Caco-2 (cell line): ENCODE measurements around the gene RAF1. TPM values are rescaled to one million over a fixed set of nuclear protein-coding genes. Genes with fewer than 3 reads are reported as not detected.
A peak's percentile ranks its signal among the peaks of the same experiment; 100 is the strongest.

ENCODE experiments used
- BruUV-seq: library from RNA; stranded (reverse); fragments of 400-500 nt; replicated peaks from 2 replicates; lab custom pipeline; 2021; lab: Mats Ljungman, UMichigan
- CTCF ChIA-PET: fragments of 300-600 bp; sonication (Branson Sonifier 250); formaldehyde crosslinking; loops from one replicate; lab custom pipeline; 2022; ENCODE audit warnings: antibody characterized with exemption; lab: Charles Lee
- POLR2A ChIA-PET: fragments of 300-600 bp; sonication (Branson Sonifier 250); formaldehyde crosslinking; loops from one replicate; lab custom pipeline; 2022; ENCODE audit warnings: antibody characterized with exemption; lab: Charles Lee
- DNase-seq, 2 experiments: peaks; one replicate each; pipeline versions ENCODE4 v3.0.0 to v3.0.0-alpha.2; 2020 to 2022
- H3K27me3 ChIP-seq: replicated peaks from 2 replicates; pipeline ENCODE4 v1.6.0; 2011; ENCODE audit warnings: low read length; ENCODE audit not compliant: control insufficient read depth, insufficient read depth
- H3K36me3 ChIP-seq: 2 replicates; pipeline ENCODE4 v1.5.1; 2011; ENCODE audit warnings: low read length; ENCODE audit not compliant: control insufficient read depth, insufficient read depth
- H3K4me1 ChIP-seq: fragments of 250-450 bp; sonication (Bioruptor Pico); 2 replicates; pipeline ENCODE4 v1.5.1; 2020; ENCODE audit warnings: mild to moderate bottlenecking
- H3K4me3 ChIP-seq: 2 replicates; pipeline ENCODE4 v1.5.1; 2011; ENCODE audit warnings: low read depth, mild to moderate bottlenecking, control low read depth, low read length
- H3K9me3 ChIP-seq: fragments of 250-450 bp; sonication (Bioruptor Pico); 2 replicates; pipeline ENCODE4 v1.5.1; 2020; ENCODE audit warnings: mild to moderate bottlenecking, moderate library complexity
- H3K27ac Mint-ChIP-seq: one replicate; pipeline ENCODE4 v1.8.0; 2022; ENCODE audit warnings: mixed read lengths; ENCODE audit not compliant: unreplicated experiment
- H3K27me3 Mint-ChIP-seq: one replicate; pipeline ENCODE4 v1.8.0; 2022; ENCODE audit warnings: mixed read lengths; ENCODE audit not compliant: insufficient read depth, unreplicated experiment
- H3K36me3 Mint-ChIP-seq: one replicate; pipeline ENCODE4 v1.8.0; 2022; ENCODE audit warnings: mild to moderate bottlenecking, mixed read lengths; ENCODE audit not compliant: insufficient read depth, unreplicated experiment
- H3K4me1 Mint-ChIP-seq: one replicate; pipeline ENCODE4 v1.8.0; 2022; ENCODE audit warnings: low read depth, mixed read lengths; ENCODE audit not compliant: unreplicated experiment
- H3K4me3 Mint-ChIP-seq: one replicate; pipeline ENCODE4 v1.8.0; 2022; ENCODE audit warnings: mild to moderate bottlenecking, moderate library complexity, mixed read lengths; ENCODE audit not compliant: unreplicated experiment
- H3K9me3 Mint-ChIP-seq: one replicate; pipeline ENCODE4 v1.8.0; 2022; ENCODE audit warnings: mixed read lengths; ENCODE audit not compliant: unreplicated experiment
- CTCF ChIP-seq, 2 experiments: fragments of 200-600 bp in 1 of 2; IDR thresholded peaks; 1 replicate in 1 of 2; 2 replicates in 1 of 2; pipeline versions ENCODE4 v1.5.1 to v1.8.0; 2011 to 2022; ENCODE audit warnings: antibody characterized with exemption in 1 of 2, control low read depth in 1 of 2, inconsistent platforms in 1 of 2, low read depth in 1 of 2, low read length in 1 of 2, mild to moderate bottlenecking in 1 of 2, moderate library complexity in 1 of 2; ENCODE audit not compliant: insufficient read depth in 1 of 2, severe bottlenecking in 1 of 2, unreplicated experiment in 1 of 2
- intact Hi-C: fragments of 100-400 bp; cut with micrococcal nuclease; formaldehyde crosslinking; loops from one replicate; pipeline ENCODE4 v1.10.0; 2022; ENCODE audit not compliant: unreplicated experiment
- total RNA-seq: library from RNA; stranded (reverse); gene quantifications from 2 replicates; pipeline ENCODE4 v1.2.3, GENCODE V29; 2022

Gene RAF1
- total RNA-seq, 1 experiment from 2014 or later: 93.6 TPM

DNA sequence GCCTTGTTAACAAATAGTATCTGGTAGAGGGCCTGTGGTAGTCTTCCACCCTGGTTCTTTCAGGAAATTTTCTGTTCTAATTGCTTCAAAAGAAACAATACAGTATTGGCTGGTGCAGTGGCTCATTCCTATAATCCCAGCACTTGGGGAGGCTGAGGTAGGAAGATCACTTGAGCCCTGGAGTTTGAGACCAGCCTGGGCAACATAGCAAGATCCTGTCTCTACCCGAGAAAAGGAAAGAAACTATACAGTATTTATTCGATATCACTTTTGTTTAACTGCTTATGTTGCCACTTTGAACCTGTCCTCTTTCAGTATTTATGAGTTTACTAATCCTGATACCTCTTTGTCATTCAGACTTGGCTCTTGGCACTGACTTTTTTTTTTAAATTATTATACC, 102.5 kb downstream of the RAF1 start:
- TF ChIP-seq CTCF (IDR thresholded peaks at IDR 0.05; ENCODE audit: insufficient read depth in 1 of 2, low read depth in 1 of 2, low read length in 1 of 2, severe bottlenecking in 1 of 2, unreplicated experiment in 1 of 2): no peak
- ChIA-PET POLR2A (no interaction called here), CTCF (no interaction called here)
- Mint-ChIP-seq H3K36me3 (peaks cover 4% of the 10 kb centered on the region), H3K27me3 (no peaks in the 10 kb centered on the region), H3K27ac (no peak overlapping the region), H3K4me3 (no peak overlapping the region), H3K9me3 (no peaks in the 10 kb centered on the region), H3K4me1 (peaks cover 26% of the 10 kb centered on the region)
- H3K9me3 ChIP-seq: no peaks in the 10 kb centered on the region; the same call in 1 of the 2 replicates
- BruUV-seq: no TSS peak
- H3K27me3 ChIP-seq: no peaks in the 10 kb centered on the region
- DNase-seq: no peak
- intact Hi-C loops: loop anchor here (5.0 kb wide), 1 partner anchor 331 kb away; no protein-coding TSS in a partner anchor
- H3K36me3 ChIP-seq: no peaks in the 10 kb centered on the region
- H3K4me1 ChIP-seq: peaks cover 24% of the 10 kb centered on the region
- no peak overlapping the region for H3K4me3 ChIP-seq

GRCh38 chr3:12560505-12561190, 103.3 kb downstream of the RAF1 start:
- H3K27me3 ChIP-seq: no peaks in the 10 kb centered on the region
- peaks cover 24% of the 10 kb centered on the region for H3K4me1 ChIP-seq
- no peaks in the 10 kb centered on the region for H3K27me3 Mint-ChIP-seq
- no peaks in the 10 kb centered on the region for H3K36me3 ChIP-seq
- POLR2A ChIA-PET: no interaction called here
- peaks cover 26% of the 10 kb centered on the region for H3K4me1 Mint-ChIP-seq
- CTCF ChIA-PET: no interaction called here
- intact Hi-C loops: loop anchor here (5.0 kb wide), 1 partner anchor 332 kb away; no protein-coding TSS in a partner anchor
- no TSS peak for BruUV-seq
- no peaks in the 10 kb centered on the region for H3K9me3 Mint-ChIP-seq
- no peak for DNase-seq
- H3K4me3 ChIP-seq: no peak overlapping the region
- H3K9me3 ChIP-seq: no peaks in the 10 kb centered on the region
- no peak overlapping the region for H3K27ac Mint-ChIP-seq
- H3K4me3 Mint-ChIP-seq: no peak overlapping the region
- H3K36me3 Mint-ChIP-seq: peaks cover 8% of the 10 kb centered on the region
- no peak for TF ChIP-seq CTCF (IDR thresholded peaks at IDR 0.05; ENCODE audit: insufficient read depth in 1 of 2, low read depth in 1 of 2, low read length in 1 of 2, severe bottlenecking in 1 of 2, unreplicated experiment in 1 of 2)

DNA sequence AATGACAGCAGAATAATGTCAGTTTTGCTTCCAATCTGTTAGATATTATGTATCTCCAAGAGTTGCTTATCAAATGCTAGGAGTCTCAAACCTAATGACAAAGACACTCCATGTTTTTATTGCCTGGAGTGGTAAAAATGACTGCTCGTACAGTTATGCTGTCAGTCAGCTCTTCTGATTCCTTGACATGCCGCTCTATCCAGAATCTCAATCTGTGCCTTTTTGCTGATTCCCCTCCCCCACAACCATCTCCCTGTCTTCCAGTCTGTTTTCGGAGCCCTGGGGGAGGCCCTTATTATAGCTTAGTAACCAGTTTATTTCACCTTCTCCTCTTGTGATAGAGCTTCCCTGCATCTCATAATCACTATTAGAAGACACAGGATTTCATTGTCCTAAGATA, 104.4 kb downstream of the RAF1 start:
- Mint-ChIP-seq H3K4me3 (peak overlapping the region; percentile 8), H3K27me3 (no peaks in the 10 kb centered on the region), H3K27ac (no peak overlapping the region), H3K36me3 (peaks cover 8% of the 10 kb centered on the region), H3K4me1 (peaks cover 26% of the 10 kb centered on the region), H3K9me3 (no peaks in the 10 kb centered on the region)
- no peaks in the 10 kb centered on the region for H3K9me3 ChIP-seq
- no TSS peak for BruUV-seq
- POLR2A ChIA-PET: no interaction called here
- CTCF ChIA-PET: no interaction called here
- DNase-seq: no peak
- no peaks in the 10 kb centered on the region for H3K27me3 ChIP-seq
- no peak for TF ChIP-seq CTCF (IDR thresholded peaks at IDR 0.05; ENCODE audit: insufficient read depth in 1 of 2, low read depth in 1 of 2, low read length in 1 of 2, severe bottlenecking in 1 of 2, unreplicated experiment in 1 of 2)
- H3K4me1 ChIP-seq: peaks cover 24% of the 10 kb centered on the region
- H3K4me3 ChIP-seq: no peak overlapping the region
- intact Hi-C loops: no loop called here
- no peaks in the 10 kb centered on the region for H3K36me3 ChIP-seq
